IMR-90 (cell line): ENCODE data around the gene DNAJB4. TPM values are rescaled to one million over a fixed set of nuclear protein-coding genes. Genes with fewer than 3 reads are reported as not detected.

Experiments
- ATAC-seq: fragments of 200-7000 bp; cut with Tn5 transposase; 2 replicates; pipeline ENCODE4 v1.9.1; 2020; ENCODE audit warnings: low read depth, mild to moderate bottlenecking, moderate library complexity
- BruUV-seq: library from RNA; stranded (reverse); fragments of 400-500 nt; replicated peaks from 2 replicates; lab custom pipeline; 2021; lab: Mats Ljungman, UMichigan
- CTCF ChIA-PET: fragments of 300-600 bp; formaldehyde crosslinking; extraction: SDS; loops from one replicate; lab custom pipeline; 2021; ENCODE audit warnings: antibody characterized with exemption; lab: Yijun Ruan, JAX
- POLR2A ChIA-PET: fragments of 300-600 bp; sonication (Branson Sonifier 250); formaldehyde crosslinking; loops from one replicate; lab custom pipeline; 2022; ENCODE audit warnings: antibody characterized with exemption; ENCODE audit not compliant: unreplicated experiment; lab: Charles Lee
- DNase-seq: peaks from one replicate; pipeline ENCODE4 v3.0.0; 2013
- H2AFZ ChIP-seq: replicated peaks from 2 replicates; pipeline ENCODE3; 2013; ENCODE audit warnings: low read length, mild to moderate bottlenecking; ENCODE audit not compliant: poor library complexity
- H2AK5ac ChIP-seq: 2 replicates; pipeline ENCODE4 v1.6.1; 2013; ENCODE audit warnings: low read depth, low read length, inconsistent platforms
- H2AK9ac ChIP-seq: replicated peaks from 2 replicates; pipeline ENCODE3; 2013; ENCODE audit warnings: mild to moderate bottlenecking, low read depth, low read length, moderate library complexity; ENCODE audit not compliant: poor library complexity
- H2BK120ac ChIP-seq: 2 replicates; pipeline ENCODE4 v1.6.1; 2013; ENCODE audit warnings: low read depth, low read length, inconsistent platforms
- H2BK15ac ChIP-seq: 3 replicates; pipeline ENCODE4 v1.6.1; 2013; ENCODE audit warnings: low read depth, low read length, inconsistent platforms
- H2BK20ac ChIP-seq: 2 replicates; pipeline ENCODE4 v1.6.1; 2013; ENCODE audit warnings: low read depth, mild to moderate bottlenecking, inconsistent platforms, low read length, moderate library complexity
- H2BK5ac ChIP-seq: 2 replicates; pipeline ENCODE4 v1.6.1; 2013; ENCODE audit warnings: mild to moderate bottlenecking, low read depth, low read length, inconsistent platforms; ENCODE audit not compliant: poor library complexity, severe bottlenecking
- H3K14ac ChIP-seq: replicated peaks from 2 replicates; pipeline ENCODE4 v1.6.1; 2013; ENCODE audit warnings: low read depth, low read length, inconsistent platforms
- H3K18ac ChIP-seq: 2 replicates; pipeline ENCODE4 v1.6.1; 2013; ENCODE audit warnings: low read depth, low read length, control low read depth
- H3K23ac ChIP-seq: 2 replicates; pipeline ENCODE4 v1.6.1; 2013; ENCODE audit warnings: low read depth, low read length, inconsistent platforms
- H3K27ac ChIP-seq: 2 replicates; pipeline ENCODE4 v1.5.1; 2013; ENCODE audit warnings: mild to moderate bottlenecking, control low read depth, low read length; ENCODE audit not compliant: insufficient read depth
- H3K27me3 ChIP-seq: 2 replicates; pipeline ENCODE4 v1.6.1; 2013; ENCODE audit warnings: low read length; ENCODE audit not compliant: control insufficient read depth, insufficient read depth
- H3K36me3 ChIP-seq: 2 replicates; pipeline ENCODE4 v1.6.1; 2013; ENCODE audit warnings: low read length, mixed read lengths; ENCODE audit not compliant: control insufficient read depth, insufficient read depth
- H3K4ac ChIP-seq: 2 replicates; pipeline ENCODE4 v1.6.1; 2013; ENCODE audit warnings: low read depth, low read length, inconsistent platforms
- H3K4me1 ChIP-seq: 2 replicates; pipeline ENCODE4 v1.6.1; 2013; ENCODE audit warnings: low read length, mixed read lengths; ENCODE audit not compliant: control insufficient read depth, insufficient read depth
- H3K4me2 ChIP-seq: 2 replicates; pipeline ENCODE4 v1.6.1; 2013; ENCODE audit warnings: low read depth, mild to moderate bottlenecking, control low read depth, low read length, moderate library complexity
- H3K4me3 ChIP-seq: 2 replicates; pipeline ENCODE4 v1.5.1; 2013; ENCODE audit warnings: low read depth, mild to moderate bottlenecking, control low read depth, low read length, moderate library complexity; ENCODE audit not compliant: insufficient read depth
- H3K56ac ChIP-seq: 2 replicates; pipeline ENCODE4 v1.6.1; 2013; ENCODE audit warnings: low read length, inconsistent platforms; ENCODE audit not compliant: insufficient read depth; ENCODE audit errors: extremely low read depth
- H3K79me1 ChIP-seq, 2 experiments: 2 replicates each; pipeline ENCODE4 v1.6.1; 2013; ENCODE audit warnings: low read length in 2 of 2, inconsistent platforms in 1 of 2, low read depth in 1 of 2
- H3K9ac ChIP-seq: 2 replicates; pipeline ENCODE4 v1.6.1; 2013; ENCODE audit warnings: low read depth, low read length, control low read depth
- H3K9me1 ChIP-seq: 2 replicates; pipeline ENCODE4 v1.6.1; 2013; ENCODE audit warnings: low read length, inconsistent platforms; ENCODE audit not compliant: insufficient read depth
- H3K9me3 ChIP-seq: 2 replicates; pipeline ENCODE4 v1.6.1; 2013; ENCODE audit warnings: low read length; ENCODE audit not compliant: control insufficient read depth, insufficient read depth
- H4K20me1 ChIP-seq: 2 replicates; pipeline ENCODE4 v1.6.1; 2013; ENCODE audit warnings: low read length, inconsistent platforms; ENCODE audit not compliant: insufficient read depth
- H4K5ac ChIP-seq: 2 replicates; pipeline ENCODE4 v1.6.1; 2013; ENCODE audit warnings: mild to moderate bottlenecking, low read depth, low read length, control low read depth
- H4K8ac ChIP-seq, 2 experiments: 2 replicates each; pipeline ENCODE4 v1.6.1; 2013; ENCODE audit warnings: low read depth in 2 of 2, low read length in 2 of 2, control low read depth in 1 of 2, inconsistent platforms in 1 of 2
- H4K91ac ChIP-seq: 2 replicates; pipeline ENCODE4 v1.6.1; 2013; ENCODE audit warnings: low read depth, low read length, inconsistent platforms; ENCODE audit not compliant: insufficient read depth
- BHLHE40 ChIP-seq: fragments of 150-350 bp; IDR thresholded peaks from 2 replicates; pipeline ENCODE4 v1.6.1; 2016; ENCODE audit warnings: mild to moderate bottlenecking, low read depth, low read length
- CEBPB ChIP-seq: IDR thresholded peaks from 2 replicates; pipeline ENCODE4 v1.6.1; 2012; ENCODE audit warnings: low read depth, low read length, improper control_type of control experiment
- MXI1 ChIP-seq: IDR thresholded peaks from 2 replicates; pipeline ENCODE4 v1.6.1; 2012; ENCODE audit warnings: low read depth, mild to moderate bottlenecking, low read length, moderate library complexity, borderline replicate concordance
- POLR2A ChIP-seq: IDR thresholded peaks from 2 replicates; pipeline ENCODE4 v1.6.1; 2012; ENCODE audit warnings: mild to moderate bottlenecking, low read depth, low read length
- RAD21 ChIP-seq: IDR thresholded peaks from 2 replicates; pipeline ENCODE4 v1.6.1; 2012; ENCODE audit warnings: low read length, improper control_type of control experiment
- RCOR1 ChIP-seq: IDR thresholded peaks from 2 replicates; pipeline ENCODE4 v1.6.1; 2012; ENCODE audit warnings: mild to moderate bottlenecking, low read length, improper control_type of control experiment; ENCODE audit not compliant: insufficient replicate concordance
- RFX5 ChIP-seq: IDR thresholded peaks from 2 replicates; pipeline ENCODE4 v1.8.0; 2012; ENCODE audit warnings: low read depth, mild to moderate bottlenecking, low read length, moderate library complexity
- WGBS, 2 experiments: methylation state at CpG; one replicate each; pipeline versions ENCODE4 v1.1.5 to v1.1.7; 2013; ENCODE audit warnings: missing lambda C conversion rate in 2 of 2; ENCODE audit not compliant: insufficient read length in 1 of 2; ENCODE audit errors: extremely low coverage in 2 of 2; 5-methylcytosine and 5-hydroxymethylcytosine counted together
- dilution Hi-C: fragments of 300-500 bp; cut with HindIII; formaldehyde crosslinking; loops from one replicate; pipeline ENCODE4 v1.14.3; 2018; ENCODE audit warnings: low sequenced_read_pairs; ENCODE audit not compliant: unreplicated experiment
- in situ Hi-C: fragments of 300-500 bp; cut with MboI; formaldehyde crosslinking; loops from 3 replicates; pipeline ENCODE4 v1.14.3; 2019; ENCODE audit warnings: low sequenced_read_pairs, inconsistent platforms, mixed read lengths
- intact Hi-C: fragments of 100-400 bp; cut with micrococcal nuclease; formaldehyde crosslinking; loops from 2 replicates; pipeline ENCODE4 v1.10.0; 2022
- polyA plus RNA-seq, 3 experiments: library from polyadenylated mRNA; depleted of rRNA; stranded (reverse); fragments of >200 nt; gene quantifications; 2 replicates each; pipeline ENCODE4 v1.2.3, GENCODE V29; 2012; ENCODE audit warnings: low replicate concordance in 1 of 3
- total RNA-seq: library from RNA; depleted of rRNA; stranded (reverse); fragments of >200 nt; gene quantifications from 2 replicates; pipeline ENCODE4 v1.2.3, GENCODE V29; 2012
- TF ChIP-seq, protein P1 (sequence below): fragments of 150-350 bp; IDR thresholded peaks from 2 replicates; pipeline ENCODE4 v1.6.1; 2017; ENCODE audit warnings: mild to moderate bottlenecking, antibody characterized with exemption, low read length, low read depth
- TF ChIP-seq, protein P2 (sequence below): conservative IDR thresholded peaks from 2 replicates; pipeline ENCODE4 v1.5.1; 2012; ENCODE audit warnings: mild to moderate bottlenecking, low read depth, low read length, improper control_type of control experiment

Gene DNAJB4
- total and polyA plus RNA-seq, 2 of the 4 experiments (the other 2 are of a cell fraction): 30.6 to 31.0 TPM

DNA sequence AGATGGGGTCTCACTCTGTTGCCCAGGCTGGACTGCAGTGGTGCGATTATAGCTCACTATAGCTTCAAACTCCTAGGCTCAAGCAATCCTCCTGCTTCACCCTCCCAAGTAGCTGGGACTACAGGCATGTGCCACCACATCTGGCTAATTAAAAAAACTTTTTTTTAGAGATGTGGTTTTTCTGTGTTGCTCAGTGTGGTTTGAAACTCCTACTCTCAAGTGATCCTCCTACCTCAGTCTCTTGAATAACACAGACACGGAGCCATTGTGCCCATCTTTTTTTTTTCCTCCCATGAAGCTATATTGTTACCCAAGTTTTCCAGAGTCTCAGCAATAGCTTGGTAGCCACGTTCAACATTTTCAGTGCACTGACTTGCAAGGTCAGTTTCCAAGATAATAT lies 43.7 kb downstream of the DNAJB4 start:
- H4K5ac ChIP-seq: no peak overlapping the region
- 0 out of 2 replicates have a peak, but pooled peaks cover 3% of the 10 kb centered on the region for H3K9me3 ChIP-seq
- H4K8ac ChIP-seq: no peak overlapping the region
- H3K36me3 ChIP-seq: no peaks in the 10 kb centered on the region
- peaks cover 23% of the 10 kb centered on the region for H3K27me3 ChIP-seq
- H3K27ac ChIP-seq: no peak overlapping the region
- H3K23ac ChIP-seq: no peak overlapping the region
- no TSS peak for BruUV-seq
- no peaks in the 10 kb centered on the region for H3K4me1 ChIP-seq
- no peak overlapping the region for H2AK9ac ChIP-seq
- H2AFZ ChIP-seq: no peak overlapping the region
- CTCF ChIA-PET: no interaction called here
- WGBS, 2 experiments: 100% methylated on average over 1 of the region's 3 CpGs; no CpG with 5 or more reads in 1 of the 2 experiments
- no peaks in the 10 kb centered on the region for H3K79me1 ChIP-seq
- H2AK5ac ChIP-seq: no peak overlapping the region
- DNase-seq (no peak), ATAC-seq (no peak)
- no peak overlapping the region for H2BK120ac ChIP-seq
- H3K9me1 ChIP-seq: no peaks in the 10 kb centered on the region
- TF ChIP-seq CEBPB (no peak), BHLHE40 (no peak), POLR2A (no peak), RAD21 (no peak), MXI1 (no peak), RCOR1 (no peak), RFX5 (no peak)
- TF ChIP-seq, protein P1, sequence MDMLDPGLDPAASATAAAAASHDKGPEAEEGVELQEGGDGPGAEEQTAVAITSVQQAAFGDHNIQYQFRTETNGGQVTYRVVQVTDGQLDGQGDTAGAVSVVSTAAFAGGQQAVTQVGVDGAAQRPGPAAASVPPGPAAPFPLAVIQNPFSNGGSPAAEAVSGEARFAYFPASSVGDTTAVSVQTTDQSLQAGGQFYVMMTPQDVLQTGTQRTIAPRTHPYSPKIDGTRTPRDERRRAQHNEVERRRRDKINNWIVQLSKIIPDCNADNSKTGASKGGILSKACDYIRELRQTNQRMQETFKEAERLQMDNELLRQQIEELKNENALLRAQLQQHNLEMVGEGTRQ: no peak
- TF ChIP-seq, protein P2, sequence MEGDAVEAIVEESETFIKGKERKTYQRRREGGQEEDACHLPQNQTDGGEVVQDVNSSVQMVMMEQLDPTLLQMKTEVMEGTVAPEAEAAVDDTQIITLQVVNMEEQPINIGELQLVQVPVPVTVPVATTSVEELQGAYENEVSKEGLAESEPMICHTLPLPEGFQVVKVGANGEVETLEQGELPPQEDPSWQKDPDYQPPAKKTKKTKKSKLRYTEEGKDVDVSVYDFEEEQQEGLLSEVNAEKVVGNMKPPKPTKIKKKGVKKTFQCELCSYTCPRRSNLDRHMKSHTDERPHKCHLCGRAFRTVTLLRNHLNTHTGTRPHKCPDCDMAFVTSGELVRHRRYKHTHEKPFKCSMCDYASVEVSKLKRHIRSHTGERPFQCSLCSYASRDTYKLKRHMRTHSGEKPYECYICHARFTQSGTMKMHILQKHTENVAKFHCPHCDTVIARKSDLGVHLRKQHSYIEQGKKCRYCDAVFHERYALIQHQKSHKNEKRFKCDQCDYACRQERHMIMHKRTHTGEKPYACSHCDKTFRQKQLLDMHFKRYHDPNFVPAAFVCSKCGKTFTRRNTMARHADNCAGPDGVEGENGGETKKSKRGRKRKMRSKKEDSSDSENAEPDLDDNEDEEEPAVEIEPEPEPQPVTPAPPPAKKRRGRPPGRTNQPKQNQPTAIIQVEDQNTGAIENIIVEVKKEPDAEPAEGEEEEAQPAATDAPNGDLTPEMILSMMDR: no peak
- no peak overlapping the region for H3K18ac ChIP-seq
- H2BK15ac ChIP-seq: no peak overlapping the region
- no peak overlapping the region for H3K9ac ChIP-seq
- no peak overlapping the region for H3K4me3 ChIP-seq
- intact Hi-C loops (no loop called here), dilution Hi-C loops (no loop called here), in situ Hi-C loops (no loop called here)
- no peak overlapping the region for H2BK5ac ChIP-seq
- H3K14ac ChIP-seq: no peak overlapping the region
- H2BK20ac ChIP-seq: no peak overlapping the region
- no peak overlapping the region for H3K4ac ChIP-seq
- H4K20me1 ChIP-seq: no peaks in the 10 kb centered on the region
- H4K91ac ChIP-seq: no peak overlapping the region
- H3K4me2 ChIP-seq: no peak overlapping the region
- H3K56ac ChIP-seq: no peak overlapping the region
- POLR2A ChIA-PET: no interaction called here
